Mesenchymal stem cell (in vitro differentiated cells and primary cell): ENCODE results near the gene DEPDC5.

Experiments used
- DNase-seq: peaks from one replicate; pipeline ENCODE4 v3.0.0-alpha.2; 2013
- H2AFZ ChIP-seq: one replicate; pipeline ENCODE4 v1.6.1; 2013; ENCODE audit warnings: low read depth, mild to moderate bottlenecking, control low read depth, inconsistent platforms, low read length, moderate library complexity
- H2AK5ac ChIP-seq: 2 replicates; pipeline ENCODE4 v1.6.1; 2013; ENCODE audit warnings: low read length, moderate library complexity, mild to moderate bottlenecking, inconsistent platforms; ENCODE audit not compliant: severe bottlenecking
- H2BK120ac ChIP-seq: one replicate; pipeline ENCODE4 v1.6.1; 2013; ENCODE audit warnings: low read depth, mild to moderate bottlenecking, inconsistent platforms, low read length, moderate library complexity
- H2BK12ac ChIP-seq, 2 experiments: one replicate each; pipeline ENCODE4 v1.6.1; 2013; ENCODE audit warnings: inconsistent platforms in 2 of 2, low read length in 2 of 2, mild to moderate bottlenecking in 2 of 2, moderate library complexity in 2 of 2, control low read depth in 1 of 2
- H2BK15ac ChIP-seq: one replicate; pipeline ENCODE4 v1.6.1; 2013; ENCODE audit warnings: mild to moderate bottlenecking, low read depth, inconsistent platforms; ENCODE audit not compliant: poor library complexity, severe bottlenecking
- H2BK5ac ChIP-seq: 2 replicates; pipeline ENCODE4 v1.6.1; 2013; ENCODE audit warnings: low read depth, mild to moderate bottlenecking, low read length, control low read depth, inconsistent platforms; ENCODE audit not compliant: poor library complexity, severe bottlenecking
- H3K14ac ChIP-seq, 2 experiments: one replicate each; pipeline ENCODE4 v1.6.1; 2013; ENCODE audit warnings: inconsistent platforms in 2 of 2, low read length in 2 of 2, control low read depth in 1 of 2, mild to moderate bottlenecking in 1 of 2, moderate library complexity in 1 of 2
- H3K18ac ChIP-seq, 2 experiments: one replicate each; pipeline ENCODE4 v1.6.1; 2013; ENCODE audit warnings: inconsistent platforms in 2 of 2, low read length in 2 of 2, control low read depth in 1 of 2, low read depth in 1 of 2, mild to moderate bottlenecking in 1 of 2
- H3K23ac ChIP-seq, 2 experiments: one replicate each; pipeline ENCODE4 v1.6.1; 2013; ENCODE audit warnings: inconsistent platforms in 2 of 2, low read length in 2 of 2, mild to moderate bottlenecking in 2 of 2, moderate library complexity in 2 of 2, control low read depth in 1 of 2
- H3K27ac ChIP-seq: 2 replicates; pipeline ENCODE4 v1.5.1; 2013; ENCODE audit warnings: mild to moderate bottlenecking, moderate library complexity, low read length, control low read depth, inconsistent platforms; ENCODE audit not compliant: poor library complexity, severe bottlenecking
- H3K27me3 ChIP-seq, 2 experiments: 2 replicates each; pipeline versions ENCODE4 v1.6.1 to v1.7.0; 2013; ENCODE audit warnings: low read length in 2 of 2, mild to moderate bottlenecking in 2 of 2, moderate library complexity in 2 of 2, control low read depth in 1 of 2, inconsistent platforms in 1 of 2; ENCODE audit not compliant: control insufficient read depth in 1 of 2, insufficient read depth in 1 of 2
- H3K36me3 ChIP-seq, 2 experiments: 2 replicates each; pipeline versions ENCODE4 v1.6.1 to v1.7.0; 2013; ENCODE audit warnings: low read length in 2 of 2, control low read depth in 1 of 2, inconsistent platforms in 1 of 2, low read depth in 1 of 2, mild to moderate bottlenecking in 1 of 2; ENCODE audit not compliant: insufficient read depth in 2 of 2, control insufficient read depth in 1 of 2
- H3K4ac ChIP-seq, 2 experiments: one replicate each; pipeline ENCODE4 v1.6.1; 2013; ENCODE audit warnings: inconsistent platforms in 2 of 2, low read length in 2 of 2, mild to moderate bottlenecking in 2 of 2, moderate library complexity in 2 of 2, control low read depth in 1 of 2, low read depth in 1 of 2
- H3K4me1 ChIP-seq: 2 replicates; pipeline ENCODE4 v1.6.1; 2013; ENCODE audit warnings: low read depth, low read length, control low read depth; ENCODE audit not compliant: control insufficient read depth, insufficient read depth
- H3K4me2 ChIP-seq: 2 replicates; pipeline ENCODE4 v1.6.1; 2013; ENCODE audit warnings: low read length, mild to moderate bottlenecking, inconsistent platforms; ENCODE audit not compliant: poor library complexity, severe bottlenecking
- H3K4me3 ChIP-seq, 2 experiments: 2 replicates each; pipeline versions ENCODE4 v1.5.1 to v1.7.0; 2013; ENCODE audit warnings: low read length in 2 of 2, mild to moderate bottlenecking in 2 of 2, control low read depth in 1 of 2, low read depth in 1 of 2; ENCODE audit not compliant: insufficient read depth in 1 of 2
- H3K79me1 ChIP-seq: replicated peaks from 2 replicates; pipeline ENCODE4 v1.6.1; 2013; ENCODE audit warnings: mild to moderate bottlenecking, control low read depth, low read length, inconsistent platforms; ENCODE audit not compliant: poor library complexity, severe bottlenecking
- H3K9ac ChIP-seq: 2 replicates; pipeline ENCODE4 v1.7.0; 2013; ENCODE audit warnings: mild to moderate bottlenecking, low read length, moderate library complexity
- H3K9me3 ChIP-seq: 2 replicates; pipeline ENCODE4 v1.7.0; 2013; ENCODE audit warnings: mild to moderate bottlenecking, low read length; ENCODE audit not compliant: control insufficient read depth
- H4K8ac ChIP-seq: one replicate; pipeline ENCODE4 v1.6.1; 2013; ENCODE audit warnings: inconsistent platforms, mild to moderate bottlenecking, low read length, moderate library complexity
- H4K91ac ChIP-seq: one replicate; pipeline ENCODE4 v1.6.1; 2013; ENCODE audit warnings: mild to moderate bottlenecking, low read length, inconsistent platforms
- WGBS: methylation state at CpG from one replicate; pipeline ENCODE4 v1.1.7; 2013; ENCODE audit warnings: mixed read lengths; 5-methylcytosine and 5-hydroxymethylcytosine counted together

DEPDC5 gene

GRCh38 chr22:31944700-31945442, 191.1 kb downstream of the DEPDC5 start:
- Histone ChIP-seq H2BK5ac (peak overlapping the region; percentile 95), H2AK5ac (no peak overlapping the region), H3K36me3 (peaks cover 10 to 17% of the 10 kb centered on the region in 2 experiments), H2BK12ac (peak overlapping the region; percentile 77 to 92), H3K14ac (peak overlapping the region; percentile 94 to 97), H3K4me1 (peaks cover 8% of the 10 kb centered on the region), H3K9me3 (no peaks in the 10 kb centered on the region), H4K91ac (peak overlapping the region; percentile 99), H4K8ac (peak overlapping the region; percentile 96), H3K27me3 (no peaks in the 10 kb centered on the region), H3K9ac (peak overlapping the region; percentile 95), H3K4me3 (peak overlapping the region; percentile 94 to 100), H3K27ac (peak overlapping the region; percentile 43), H3K4me2 (peak overlapping the region; percentile 94), H2BK120ac (peak overlapping the region; percentile 79), H3K4ac (peak overlapping the region; percentile 87 to 94), H2BK15ac (peak overlapping the region; percentile 82), H2AFZ (peak overlapping the region; percentile 93), H3K18ac (peak overlapping the region; percentile 99), H3K79me1 (no peaks in the 10 kb centered on the region), H3K23ac (peak overlapping the region in 1 of 2 experiments; percentile 94)
- under 1% methylated on average over 41 of the region's 76 CpGs for WGBS
- peak; percentile 32 for DNase-seq

- H3K9me3 ChIP-seq = no peaks in the 10 kb centered on the region
- H3K23ac ChIP-seq = peak overlapping the region in 1 of 2 experiments; percentile 94
- H3K4ac ChIP-seq = peak overlapping the region; percentile 54 to 94
Observed at GRCh38 chr22:31945443-31945855, 191.6 kb downstream of the DEPDC5 start.

GRCh38 chr22:31945971-31946680, 192.3 kb downstream of the DEPDC5 start:
- 19% methylated on average over 6 of the region's 8 CpGs for WGBS
- Histone ChIP-seq H4K8ac (no peak overlapping the region), H3K18ac (no peak overlapping the region), H3K79me1 (no peaks in the 10 kb centered on the region), H2AFZ (no peak overlapping the region), H3K4me2 (peak overlapping the region; percentile 94), H2BK15ac (no peak overlapping the region), H3K9ac (peak overlapping the region; percentile 95), H3K36me3 (peaks cover 16 to 17% of the 10 kb centered on the region in 2 experiments), H3K4me3 (peak overlapping the region in 1 of 2 experiments; percentile 94), H2BK12ac (no peak overlapping the region), H3K14ac (no peak overlapping the region), H3K23ac (no peak overlapping the region), H4K91ac (no peak overlapping the region), H2BK5ac (no peak overlapping the region), H3K4ac (no peak overlapping the region), H2BK120ac (no peak overlapping the region), H3K27ac (peak overlapping the region; percentile 37), H3K9me3 (no peaks in the 10 kb centered on the region), H2AK5ac (no peak overlapping the region), H3K27me3 (no peaks in the 10 kb centered on the region), H3K4me1 (peaks cover 8% of the 10 kb centered on the region)
- DNase-seq = peak; percentile 57

More at GRCh38 chr22:31945443-31945855, 191.6 kb downstream of the DEPDC5 start:
- Histone ChIP-seq H2AK5ac (no peak overlapping the region), H3K27me3 (no peaks in the 10 kb centered on the region), H2BK15ac (peak overlapping the region; percentile 82), H2BK120ac (peak overlapping the region; percentile 79), H2AFZ (peak overlapping the region; percentile 10), H3K4me2 (peak overlapping the region; percentile 94), H3K18ac (peak overlapping the region; percentile 99), H3K36me3 (peaks cover 10 to 17% of the 10 kb centered on the region in 2 experiments), H4K8ac (peak overlapping the region; percentile 9), H3K79me1 (no peaks in the 10 kb centered on the region), H4K91ac (peak overlapping the region; percentile 82), H3K9ac (peak overlapping the region; percentile 95), H3K4me3 (peak overlapping the region; percentile 94 to 100), H3K27ac (peak overlapping the region; percentile 43), H2BK5ac (no peak overlapping the region), H3K14ac (peak overlapping the region in 1 of 2 experiments; percentile 73), H2BK12ac (peak overlapping the region in 1 of 2 experiments; percentile 77), H3K4me1 (peaks cover 8% of the 10 kb centered on the region)
- WGBS = 3% methylated on average over 14 of the region's 15 CpGs
- DNase-seq = no peak

GRCh38 chr22:31947296-31947695, 193.5 kb downstream of the DEPDC5 start:
- WGBS = 67% methylated on average over 1 of the region's 2 CpGs

More at GRCh38 chr22:31947296-31947695, 193.5 kb downstream of the DEPDC5 start:
- H3K27me3 ChIP-seq = no peaks in the 10 kb centered on the region
- peaks cover 16 to 17% of the 10 kb centered on the region in 2 experiments for H3K36me3 ChIP-seq
- H3K4me2 ChIP-seq = no peak overlapping the region
- H3K4ac ChIP-seq = no peak overlapping the region
- no peak overlapping the region for H4K8ac ChIP-seq
- no peak overlapping the region for H2AFZ ChIP-seq
- H3K4me3 ChIP-seq = no peak overlapping the region
- no peaks in the 10 kb centered on the region for H3K79me1 ChIP-seq
- DNase-seq = no peak
- H3K9me3 ChIP-seq = no peaks in the 10 kb centered on the region
- H2BK120ac ChIP-seq = no peak overlapping the region
- H3K9ac ChIP-seq = peak overlapping the region; percentile 95
- no peak overlapping the region for H4K91ac ChIP-seq
- no peak overlapping the region for H2BK5ac ChIP-seq
- no peak overlapping the region for H3K27ac ChIP-seq
- no peak overlapping the region for H2AK5ac ChIP-seq
- H3K18ac ChIP-seq = no peak overlapping the region
- H3K23ac ChIP-seq = no peak overlapping the region
- no peak overlapping the region for H2BK12ac ChIP-seq
- H2BK15ac ChIP-seq = no peak overlapping the region
- H3K14ac ChIP-seq = no peak overlapping the region
- H3K4me1 ChIP-seq = peaks cover 12% of the 10 kb centered on the region
